ENCODE results near the gene ERBB4.

GRCh38 chr2:211751848-211752247 lies 786.8 kb downstream of the ERBB4 start:
- TF ChIP-seq EZH2 (IDR thresholded peaks at IDR 0.05; ENCODE audit: insufficient read depth, low read length) (no peak), CTCF (IDR thresholded peaks at IDR 0.05; ENCODE audit: insufficient read depth, low read depth, low read length) (no peak)

Data from astrocyte (in vitro differentiated cells and primary cell).